Fibroblast of villous mesenchyme (primary cell): ENCODE results near the gene EXOC4. TPM values are rescaled to one million over a fixed set of nuclear protein-coding genes. Genes with fewer than 3 reads are reported as not detected.

Source experiments
- DNase-seq: peaks from one replicate; pipeline ENCODE4 v3.0.0-alpha.2; 2010; ENCODE audit warnings: low read depth
- H3K4me3 ChIP-seq: 2 replicates; pipeline ENCODE4 v1.5.1; 2011; ENCODE audit warnings: low read depth, mild to moderate bottlenecking, low read length
- CTCF ChIP-seq: IDR thresholded peaks from 2 replicates; pipeline ENCODE4 v1.5.1; 2012; ENCODE audit warnings: low read depth, mild to moderate bottlenecking, low read length; ENCODE audit not compliant: insufficient read depth
- total RNA-seq: library from RNA; depleted of rRNA; stranded (reverse); fragments of >200 nt; gene quantifications from 2 replicates; pipeline ENCODE4 v1.2.3, GENCODE V29; 2012

EXOC4 gene
- total RNA-seq, 1 donor: 106 TPM

- no peak for TF ChIP-seq CTCF
- DNase-seq: no peak
- no peak overlapping the region for H3K4me3 ChIP-seq
Observed at GRCh38 chr7:134084488-134085144, 831.7 kb downstream of the EXOC4 start.

GRCh38 chr7:134085311-134085710, 832.4 kb downstream of the EXOC4 start:
- TF ChIP-seq CTCF: no peak
- no peak for DNase-seq
- no peak overlapping the region for H3K4me3 ChIP-seq

GRCh38 chr7:134086998-134087735, 834.3 kb downstream of the EXOC4 start:
- DNase-seq: no peak
- no peak overlapping the region for H3K4me3 ChIP-seq
- TF ChIP-seq CTCF: no peak

- no peak overlapping the region for H3K4me3 ChIP-seq
- TF ChIP-seq CTCF: no peak
- DNase-seq: no peak
Observed at GRCh38 chr7:134088199-134088598, 835.3 kb downstream of the EXOC4 start.

GRCh38 chr7:134089446-134089845, 836.6 kb downstream of the EXOC4 start:
- no peak for TF ChIP-seq CTCF
- no peak for DNase-seq
- H3K4me3 ChIP-seq: no peak overlapping the region

GRCh38 chr7:134098072-134098471, 845.2 kb downstream of the EXOC4 start:
- no peak for DNase-seq
- no peak for TF ChIP-seq CTCF
- H3K4me3 ChIP-seq: no peak overlapping the region
